GM12875 (cell line): ENCODE data around the gene MFSD6.
A peak's percentile ranks its signal among the peaks of the same experiment; 100 is the strongest.
"Not testable (repeated sequence)": the region's sequence is repeated elsewhere in the genome, so short reads cannot be mapped to it uniquely, and the experiment has no call there.

Experiments
- H3K4me3 ChIP-seq: one replicate; pipeline ENCODE4 v1.5.1; 2011; ENCODE audit warnings: low read depth, low read length, control low read depth
- TF ChIP-seq, protein P1 (sequence below): IDR thresholded peaks from 2 replicates; pipeline ENCODE4 v1.5.1; 2011; ENCODE audit warnings: low read depth, mild to moderate bottlenecking, control low read depth, inconsistent platforms, low read length, moderate library complexity, borderline replicate concordance; ENCODE audit not compliant: insufficient read depth

MFSD6 gene

GRCh38 chr2:190407662-190408537 is at the start of gene MFSD6:
Gene MFSD6 (plus strand): TSS chr2:190408355. CDS start chr2:190436030, 27,675 bp downstream.
- peak within 1 kb of the TSS; percentile 81 for H3K4me3 ChIP-seq
- TF ChIP-seq, protein P1, sequence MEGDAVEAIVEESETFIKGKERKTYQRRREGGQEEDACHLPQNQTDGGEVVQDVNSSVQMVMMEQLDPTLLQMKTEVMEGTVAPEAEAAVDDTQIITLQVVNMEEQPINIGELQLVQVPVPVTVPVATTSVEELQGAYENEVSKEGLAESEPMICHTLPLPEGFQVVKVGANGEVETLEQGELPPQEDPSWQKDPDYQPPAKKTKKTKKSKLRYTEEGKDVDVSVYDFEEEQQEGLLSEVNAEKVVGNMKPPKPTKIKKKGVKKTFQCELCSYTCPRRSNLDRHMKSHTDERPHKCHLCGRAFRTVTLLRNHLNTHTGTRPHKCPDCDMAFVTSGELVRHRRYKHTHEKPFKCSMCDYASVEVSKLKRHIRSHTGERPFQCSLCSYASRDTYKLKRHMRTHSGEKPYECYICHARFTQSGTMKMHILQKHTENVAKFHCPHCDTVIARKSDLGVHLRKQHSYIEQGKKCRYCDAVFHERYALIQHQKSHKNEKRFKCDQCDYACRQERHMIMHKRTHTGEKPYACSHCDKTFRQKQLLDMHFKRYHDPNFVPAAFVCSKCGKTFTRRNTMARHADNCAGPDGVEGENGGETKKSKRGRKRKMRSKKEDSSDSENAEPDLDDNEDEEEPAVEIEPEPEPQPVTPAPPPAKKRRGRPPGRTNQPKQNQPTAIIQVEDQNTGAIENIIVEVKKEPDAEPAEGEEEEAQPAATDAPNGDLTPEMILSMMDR = no peak

DNA sequence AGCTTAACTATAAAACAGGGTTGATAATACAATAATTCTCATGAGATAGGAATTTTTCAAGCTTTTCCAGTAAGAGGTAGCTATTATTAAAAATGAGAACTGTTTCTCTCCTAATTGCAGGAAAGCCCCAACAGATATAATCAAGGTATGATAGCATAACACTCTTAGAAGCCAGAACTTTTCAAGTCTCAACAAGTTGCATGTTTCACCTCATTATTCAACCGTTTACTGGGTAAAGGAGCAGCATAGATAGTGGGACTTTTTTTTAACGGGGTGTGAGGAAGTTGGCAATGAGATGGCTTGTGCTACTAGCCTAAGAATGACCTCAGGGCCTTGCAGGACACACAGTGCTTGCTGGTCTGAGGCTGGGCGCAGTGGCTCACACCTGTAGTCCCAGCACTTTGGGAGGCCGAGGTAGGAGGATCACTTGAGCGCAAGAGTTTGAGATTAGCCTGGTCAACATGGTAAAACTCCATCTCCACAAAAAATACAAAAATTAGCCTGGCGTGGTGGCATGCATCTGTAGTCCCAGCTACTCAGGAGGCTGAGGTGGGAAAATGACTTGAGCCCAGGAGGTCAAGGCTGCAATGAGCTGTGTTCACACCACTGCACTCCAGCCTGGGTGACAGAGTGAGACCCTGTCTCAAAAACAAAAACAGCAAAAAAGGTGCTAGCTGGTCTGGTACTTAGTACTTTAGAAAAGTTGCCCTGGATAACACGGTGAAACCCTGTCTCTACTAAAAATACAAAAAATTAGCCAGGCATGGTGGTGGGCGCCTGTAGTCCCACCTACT is 49.3 kb upstream of the MFSD6 start:
- H3K4me3 ChIP-seq = not testable (repeated sequence)

- H3K4me3 ChIP-seq = no peak overlapping the region
- TF ChIP-seq, protein P1 = no peak
Measured at GRCh38 chr2:190360561-190360960, 47.6 kb upstream of the MFSD6 start.

DNA sequence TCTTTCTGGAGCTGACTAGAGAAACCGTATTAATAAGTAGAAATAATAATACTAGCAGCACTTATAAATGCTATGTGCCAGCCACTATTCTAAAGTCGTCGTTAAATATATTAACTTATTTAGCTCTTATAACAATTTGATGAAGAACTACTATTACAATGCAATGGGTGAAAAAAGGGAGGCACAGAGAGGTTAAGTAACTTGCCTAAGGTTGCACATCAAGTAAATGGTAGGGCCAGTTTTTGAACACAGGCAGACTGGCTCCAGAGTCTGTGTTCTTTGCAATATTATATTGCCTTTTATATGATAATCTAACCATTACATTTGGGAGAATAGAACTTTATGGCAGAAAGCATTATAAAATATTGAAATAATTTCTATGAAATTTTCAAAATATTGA is 47.2 kb upstream of the MFSD6 start:
- H3K4me3 ChIP-seq = no peak overlapping the region
- TF ChIP-seq, protein P1 = no peak

GRCh38 chr2:190361572-190361971 is 46.6 kb upstream of the MFSD6 start:
- TF ChIP-seq, protein P1 = no peak
- H3K4me3 ChIP-seq = no peak overlapping the region

DNA sequence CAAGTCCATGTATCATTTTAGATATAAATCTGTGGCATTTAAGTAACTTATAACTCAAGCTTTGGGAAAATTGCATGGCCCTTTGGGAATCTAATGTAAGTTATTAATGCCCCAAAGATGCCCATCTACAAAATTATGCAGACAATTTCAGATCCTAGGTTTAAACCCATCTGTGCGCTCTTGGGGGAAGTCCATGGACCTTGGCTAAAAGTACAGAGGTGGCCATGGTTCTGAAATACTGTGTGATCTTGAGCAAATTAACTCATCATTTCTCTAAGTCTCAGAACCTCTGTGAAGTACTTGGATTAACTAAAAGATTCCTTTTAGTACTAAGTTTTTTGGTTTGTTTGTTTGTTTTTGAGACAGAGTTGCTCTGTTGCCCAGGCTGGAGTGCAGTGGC is 45.3 kb upstream of the MFSD6 start:
- TF ChIP-seq, protein P1 = no peak
- H3K4me3 ChIP-seq = no peak overlapping the region

- TF ChIP-seq, protein P1 = no peak
- no peak overlapping the region for H3K4me3 ChIP-seq
Measured at GRCh38 chr2:190365499-190366204, 42.5 kb upstream of the MFSD6 start.
